H1 (cell line): Measurements from ENCODE around the gene ADAM22. TPM values are rescaled to one million over a fixed set of nuclear protein-coding genes. Genes with fewer than 3 reads are reported as not detected.

ENCODE experiments used
- BACH1 ChIP-seq: IDR thresholded peaks from 2 replicates; pipeline ENCODE4 v1.6.1; 2012; ENCODE audit warnings: low read length, improper control_type of control experiment
- CBX5 ChIP-seq: fragments of 300-800, 300-1000 bp; sonication (generic); IDR thresholded peaks from 2 replicates; pipeline ENCODE4 v1.7.1; 2016; ENCODE audit warnings: antibody characterized with exemption, low read length, low read depth
- CHD7 ChIP-seq: fragments of 300-600 bp; sonication (generic); IDR thresholded peaks from 2 replicates; pipeline ENCODE4 v1.7.1; 2012; ENCODE audit warnings: low read length, moderate library complexity, mild to moderate bottlenecking, inconsistent platforms; ENCODE audit not compliant: insufficient replicate concordance
- EGR1 ChIP-seq: IDR thresholded peaks from 2 replicates; pipeline ENCODE4 v1.6.1; 2011; ENCODE audit warnings: low read depth, low read length, borderline replicate concordance
- GTF2F1 ChIP-seq: IDR thresholded peaks from 2 replicates; pipeline ENCODE4 v1.6.1; 2012; ENCODE audit warnings: low read depth, low read length, improper control_type of control experiment, borderline replicate concordance
- HDAC6 ChIP-seq: IDR thresholded peaks from one replicate; pipeline ENCODE4 v1.7.1; 2012; ENCODE audit warnings: low read depth, mild to moderate bottlenecking, inconsistent platforms, low read length, moderate library complexity
- POLR2AphosphoS5 ChIP-seq: IDR thresholded peaks from 2 replicates; pipeline ENCODE4 v1.6.1; 2011; ENCODE audit warnings: low read depth, low read length
- POU5F1 ChIP-seq: IDR thresholded peaks from 2 replicates; pipeline ENCODE4 v1.6.1; 2011; ENCODE audit warnings: low read depth, mild to moderate bottlenecking, low read length, moderate library complexity
- RXRA ChIP-seq: IDR thresholded peaks from 2 replicates; pipeline ENCODE4 v1.6.1; 2011; ENCODE audit warnings: low read depth, mild to moderate bottlenecking, low read length, moderate library complexity; ENCODE audit not compliant: insufficient read depth
- SAP30 ChIP-seq: fragments of 300-600 bp; sonication (generic); IDR thresholded peaks from 2 replicates; pipeline ENCODE4 v1.7.1; 2012; ENCODE audit warnings: low read length, moderate library complexity, mild to moderate bottlenecking, inconsistent platforms; ENCODE audit not compliant: insufficient read depth, insufficient replicate concordance
- SIN3A ChIP-seq, 2 experiments: IDR thresholded peaks in 1 of 2; conservative IDR thresholded peaks in 1 of 2; 2 replicates each; pipeline ENCODE4 v1.6.1; 2011 to 2012; ENCODE audit warnings: low read length in 2 of 2, improper control_type of control experiment in 1 of 2, low read depth in 1 of 2, mild to moderate bottlenecking in 1 of 2
- TAF7 ChIP-seq: optimal IDR thresholded peaks from 2 replicates; pipeline ENCODE3; 2011; ENCODE audit warnings: low read depth, mild to moderate bottlenecking, inconsistent platforms, low read length, moderate library complexity, borderline replicate concordance
- polyA plus RNA-seq, 7 experiments: library from polyadenylated mRNA; depleted of rRNA in 3 of 7; stranded (reverse) in 5 of 7; unstranded in 2 of 7; fragments of >200 nt in 5 of 7; fragments of 200-250 nt in 2 of 7; gene quantifications; 1 replicate in 5 of 7; 2 replicates in 1 of 7; 4 replicates in 1 of 7; pipeline versions ENCODE4 v1.2.1 to v1.2.3, GENCODE V29; 2011 to 2013; ENCODE audit warnings: missing spikeins in 2 of 7, mixed read lengths in 2 of 7
- total RNA-seq: library from RNA; stranded (reverse); fragmentation: NEBNext Ultra II Directional; extraction: Animal tissue kit (Norgen Biotek cat#: 25700); gene quantifications from 2 replicates; pipeline ENCODE4 v1.2.1, GENCODE V29; 2021

Gene ADAM22
- total and polyA plus RNA-seq, 2 of the 8 experiments (the other 6 are each of a cell fraction or from before 2014, with no cell fraction given) = 4.6 to 21.4 TPM

- TF ChIP-seq CHD7 = no peak
- no peak for TF ChIP-seq CBX5
- TF ChIP-seq RXRA = no peak
- TF ChIP-seq EGR1 = no peak
- no peak for TF ChIP-seq TAF7
- no peak for TF ChIP-seq POU5F1
- no peak for TF ChIP-seq SAP30
- no peak for TF ChIP-seq SIN3A (conservative IDR thresholded peaks at IDR 0.05 in 1 of 2, IDR thresholded peaks at IDR 0.05 in 1 of 2; ENCODE audit: low read depth in 1 of 2, low read length in 2 of 2)
- TF ChIP-seq GTF2F1 = no peak
- no peak for TF ChIP-seq BACH1
- no peak for TF ChIP-seq HDAC6
- TF ChIP-seq POLR2AphosphoS5 = no peak
Measured at GRCh38 chr7:88176190-88176589, 242.1 kb downstream of the ADAM22 start (continued).
